Lower leg skin (tissue), 3 donors: ENCODE measurements around the gene ARHGAP15.

Source experiments
- POLR2A ChIP-seq, 2 donors: fragments of 450-650 bp; IDR thresholded peaks; one replicate each; pipeline ENCODE4 v1.6.1; 2016 to 2017; ENCODE audit warnings: antibody characterized with exemption in 2 of 2, mild to moderate bottlenecking in 1 of 2, moderate library complexity in 1 of 2
- TF ChIP-seq, protein P1 (sequence below), 3 donors: fragments of 450-650 bp; IDR thresholded peaks; one replicate each; pipeline ENCODE4 v1.5.1; 2016; ENCODE audit warnings: antibody characterized with exemption in 3 of 3, mild to moderate bottlenecking in 3 of 3, moderate library complexity in 2 of 3

- TF ChIP-seq POLR2A (IDR thresholded peaks at IDR 0.05): no peak
- TF ChIP-seq, protein P1, sequence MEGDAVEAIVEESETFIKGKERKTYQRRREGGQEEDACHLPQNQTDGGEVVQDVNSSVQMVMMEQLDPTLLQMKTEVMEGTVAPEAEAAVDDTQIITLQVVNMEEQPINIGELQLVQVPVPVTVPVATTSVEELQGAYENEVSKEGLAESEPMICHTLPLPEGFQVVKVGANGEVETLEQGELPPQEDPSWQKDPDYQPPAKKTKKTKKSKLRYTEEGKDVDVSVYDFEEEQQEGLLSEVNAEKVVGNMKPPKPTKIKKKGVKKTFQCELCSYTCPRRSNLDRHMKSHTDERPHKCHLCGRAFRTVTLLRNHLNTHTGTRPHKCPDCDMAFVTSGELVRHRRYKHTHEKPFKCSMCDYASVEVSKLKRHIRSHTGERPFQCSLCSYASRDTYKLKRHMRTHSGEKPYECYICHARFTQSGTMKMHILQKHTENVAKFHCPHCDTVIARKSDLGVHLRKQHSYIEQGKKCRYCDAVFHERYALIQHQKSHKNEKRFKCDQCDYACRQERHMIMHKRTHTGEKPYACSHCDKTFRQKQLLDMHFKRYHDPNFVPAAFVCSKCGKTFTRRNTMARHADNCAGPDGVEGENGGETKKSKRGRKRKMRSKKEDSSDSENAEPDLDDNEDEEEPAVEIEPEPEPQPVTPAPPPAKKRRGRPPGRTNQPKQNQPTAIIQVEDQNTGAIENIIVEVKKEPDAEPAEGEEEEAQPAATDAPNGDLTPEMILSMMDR (IDR thresholded peaks at IDR 0.05): no peak
Observed at GRCh38 chr2:143085125-143085784, 44.0 kb upstream of the ARHGAP15 start.
